Liver (tissue), 9 donors: ENCODE results near the gene GLP1R. TPM values are rescaled to one million over a fixed set of nuclear protein-coding genes. Genes with fewer than 3 reads are reported as not detected.

Experiments
- DNase-seq: peaks from one replicate; pipeline ENCODE4 v3.0.0-alpha.2; 2017; ENCODE audit warnings: low spot score
- H3K27ac ChIP-seq, 2 donors: one replicate each; pipeline ENCODE4 v1.7.0; 2013; ENCODE audit warnings: inconsistent platforms in 2 of 2, low read length in 2 of 2, control low read depth in 1 of 2, low read depth in 1 of 2, mild to moderate bottlenecking in 1 of 2
- H3K27me3 ChIP-seq, 4 donors: one replicate each; pipeline versions ENCODE4 v1.6.1 to v1.7.0; 2013; ENCODE audit warnings: low read length in 3 of 4, inconsistent platforms in 1 of 4, mild to moderate bottlenecking in 1 of 4, moderate library complexity in 1 of 4; ENCODE audit not compliant: control insufficient read depth in 4 of 4, insufficient read depth in 4 of 4
- H3K36me3 ChIP-seq, 4 donors: one replicate each; pipeline versions ENCODE4 v1.6.1 to v1.7.0; 2013; ENCODE audit warnings: low read length in 3 of 4, mild to moderate bottlenecking in 3 of 4, low read depth in 1 of 4, moderate library complexity in 1 of 4; ENCODE audit not compliant: control insufficient read depth in 4 of 4, insufficient read depth in 3 of 4
- H3K4me1 ChIP-seq, 4 donors: one replicate each; pipeline versions ENCODE4 v1.6.1 to v1.7.0; 2013; ENCODE audit warnings: low read length in 3 of 4, mild to moderate bottlenecking in 3 of 4, moderate library complexity in 1 of 4; ENCODE audit not compliant: control insufficient read depth in 4 of 4, insufficient read depth in 4 of 4
- H3K4me3 ChIP-seq, 3 donors: one replicate each; pipeline versions ENCODE4 v1.6.1 to v1.7.0; 2013; ENCODE audit warnings: low read length in 3 of 3, control low read depth in 1 of 3, low read depth in 1 of 3, mild to moderate bottlenecking in 1 of 3
- H3K9ac ChIP-seq, 2 donors: one replicate each; pipeline ENCODE4 v1.7.0; 2013; ENCODE audit warnings: low read length in 2 of 2, mild to moderate bottlenecking in 2 of 2, moderate library complexity in 2 of 2, control low read depth in 1 of 2, low read depth in 1 of 2
- H3K9me3 ChIP-seq, 4 donors: one replicate each; pipeline versions ENCODE4 v1.6.1 to v1.7.0; 2013; ENCODE audit warnings: low read length in 3 of 4; ENCODE audit not compliant: control insufficient read depth in 4 of 4
- ATF3 ChIP-seq: IDR thresholded peaks from 2 replicates; pipeline ENCODE4 v1.6.1; 2016; ENCODE audit warnings: antibody characterized with exemption
- CTCF ChIP-seq: fragments of 150-350 bp; IDR thresholded peaks from 2 replicates; pipeline ENCODE4 v1.5.1; 2017; ENCODE audit warnings: improper control_type of control experiment, low read depth, low read length; ENCODE audit not compliant: missing input control
- EGR1 ChIP-seq, 2 donors: IDR thresholded peaks; 2 replicates each; pipeline ENCODE4 v1.6.1; 2016 to 2018; ENCODE audit warnings: antibody characterized with exemption in 2 of 2, low read depth in 2 of 2
- FOXA1 ChIP-seq: IDR thresholded peaks from 2 replicates; pipeline ENCODE4 v1.6.1; 2016; ENCODE audit warnings: antibody characterized with exemption
- MAX ChIP-seq: IDR thresholded peaks from 2 replicates; pipeline ENCODE4 v1.6.1; 2016; ENCODE audit warnings: antibody characterized with exemption
- NR2F2 ChIP-seq: IDR thresholded peaks from 2 replicates; pipeline ENCODE4 v1.6.1; 2016; ENCODE audit warnings: antibody characterized with exemption
- RAD21 ChIP-seq, 2 donors: IDR thresholded peaks; 2 replicates each; pipeline ENCODE4 v1.6.1; 2016; ENCODE audit warnings: antibody characterized with exemption in 2 of 2, mild to moderate bottlenecking in 2 of 2
- REST ChIP-seq: IDR thresholded peaks from 2 replicates; pipeline ENCODE4 v1.6.1; 2016; ENCODE audit warnings: antibody characterized with exemption, mild to moderate bottlenecking
- SP1 ChIP-seq: IDR thresholded peaks from 2 replicates; pipeline ENCODE4 v1.6.1; 2018; ENCODE audit warnings: antibody characterized with exemption, mild to moderate bottlenecking
- ZBTB33 ChIP-seq: IDR thresholded peaks from 2 replicates; pipeline ENCODE4 v1.6.1; 2016; ENCODE audit warnings: antibody characterized with exemption
- WGBS: extraction: QIAGEN DNeasy Blood & Tissue Kit; methylation state at CpG from one replicate; pipeline ENCODE4 v1.1.7; 2013; 5-methylcytosine and 5-hydroxymethylcytosine counted together
- polyA plus RNA-seq, 2 donors: library from polyadenylated mRNA; stranded (reverse) in 1 of 2; unstranded in 1 of 2; fragments of 200-250 nt in 1 of 2; fragments of >200 nt in 1 of 2; fragmentation: Nextera tagmentation in 1 of 2; extraction: Ambion mirVana in 1 of 2; gene quantifications; one replicate each; pipeline versions ENCODE4 v1.2.1 to v1.2.3, GENCODE V29; 2013 to 2015
- total RNA-seq, 2 donors: library from RNA; depleted of rRNA; stranded (reverse); fragments of >200 nt; gene quantifications; one replicate each; pipeline ENCODE4 v1.2.3, GENCODE V29; 2014
- donor health status: healthy.
- donor health status: healthy.
- donor health status: healthy.
- donor health status: healthy.
- donor health status: healthy.

The GLP1R gene
- total and polyA plus RNA-seq, 4 donors, result not detected

- Histone ChIP-seq H3K27me3 (no peaks in the 10 kb centered on the region), H3K36me3 (peaks cover 0 to 5% (median 2%) of the 10 kb centered on the region in 4 donors), H3K27ac (no peak overlapping the region), H3K9ac (no peak overlapping the region), H3K9me3 (no peaks in the 10 kb centered on the region), H3K4me1 (no peaks in the 10 kb centered on the region), H3K4me3 (no peak overlapping the region)
- DNase-seq, result peak; percentile 59
- TF ChIP-seq SP1 (no peak), EGR1 (IDR thresholded peaks at IDR 0.05; ENCODE audit: low read depth in 2 of 2) (no peak), ATF3 (no peak), ZBTB33 (no peak), MAX (no peak), REST (no peak), RAD21 (IDR thresholded peaks at IDR 0.05) (peak; percentile 15 to 75), CTCF (peak; percentile 37), FOXA1 (no peak)
- 70% methylated on average over 12 of the region's 12 CpGs for WGBS
Observed at GRCh38 chr6:39102071-39102820, 53.7 kb downstream of the GLP1R start.

- 95% methylated on average over 1 of the region's 1 CpG for WGBS
- Histone ChIP-seq H3K4me1 (no peaks in the 10 kb centered on the region), H3K27me3 (no peaks in the 10 kb centered on the region), H3K9me3 (no peaks in the 10 kb centered on the region), H3K9ac (no peak overlapping the region), H3K27ac (no peak overlapping the region), H3K4me3 (no peak overlapping the region), H3K36me3 (peaks cover 0 to 5% (median 2%) of the 10 kb centered on the region in 4 donors)
- DNase-seq, result no peak
- TF ChIP-seq SP1, result no peak
- no peak for TF ChIP-seq NR2F2
Observed at GRCh38 chr6:39102821-39103136, 54.2 kb downstream of the GLP1R start.
